GM10248 (cell line): ENCODE data around the gene KIRREL3.

Experiments
- CTCF ChIA-PET: fragments of 300-600 bp; sonication (Branson Sonifier 250); formaldehyde crosslinking; extraction: SDS; loops from one replicate; lab custom pipeline; 2021; ENCODE audit warnings: antibody characterized with exemption; lab: Yijun Ruan, JAX
- POLR2A ChIA-PET: fragments of 350-650 bp; sonication (Branson Sonifier 250); formaldehyde crosslinking; extraction: SDS; loops from one replicate; lab custom pipeline; 2020; ENCODE audit warnings: antibody characterized with exemption; lab: Yijun Ruan, JAX
- DNase-seq: peaks from one replicate; pipeline ENCODE4 v3.0.0; 2012; ENCODE audit errors: extremely low spot score
- TF ChIP-seq, protein P1 (sequence below): IDR thresholded peaks from 2 replicates; pipeline ENCODE4 v1.5.1; 2012; ENCODE audit warnings: mild to moderate bottlenecking, low read depth; ENCODE audit errors: extremely low read depth, missing control alignments, control extremely low read depth

The KIRREL3 gene

DNA sequence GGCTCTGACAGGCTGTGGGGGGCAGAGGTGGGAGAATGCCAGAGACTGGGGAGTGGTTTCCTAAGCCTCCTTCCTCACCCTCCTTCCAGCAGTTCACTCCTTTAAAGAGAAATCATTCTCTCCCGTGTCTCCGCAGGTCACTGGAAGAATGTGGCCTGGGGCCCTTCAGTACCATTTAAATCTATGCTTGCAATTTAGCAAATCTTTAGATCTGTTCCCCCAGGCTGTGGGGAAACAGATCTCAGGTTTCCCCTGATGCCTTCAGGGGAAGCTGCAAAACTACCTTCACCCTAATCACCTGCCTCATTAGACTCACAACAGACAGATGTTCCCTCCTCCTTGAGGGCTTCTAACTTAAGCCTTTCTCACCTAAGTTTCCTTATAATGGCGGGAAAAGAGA, 55.3 kb downstream of the KIRREL3 start:
- ChIA-PET CTCF (interaction anchor here (0.8 kb wide), 1 partner anchor 12 kb away, joined by 3 read pairs; no protein-coding TSS in a partner anchor), POLR2A (no interaction called here)
- TF ChIP-seq, protein P1, sequence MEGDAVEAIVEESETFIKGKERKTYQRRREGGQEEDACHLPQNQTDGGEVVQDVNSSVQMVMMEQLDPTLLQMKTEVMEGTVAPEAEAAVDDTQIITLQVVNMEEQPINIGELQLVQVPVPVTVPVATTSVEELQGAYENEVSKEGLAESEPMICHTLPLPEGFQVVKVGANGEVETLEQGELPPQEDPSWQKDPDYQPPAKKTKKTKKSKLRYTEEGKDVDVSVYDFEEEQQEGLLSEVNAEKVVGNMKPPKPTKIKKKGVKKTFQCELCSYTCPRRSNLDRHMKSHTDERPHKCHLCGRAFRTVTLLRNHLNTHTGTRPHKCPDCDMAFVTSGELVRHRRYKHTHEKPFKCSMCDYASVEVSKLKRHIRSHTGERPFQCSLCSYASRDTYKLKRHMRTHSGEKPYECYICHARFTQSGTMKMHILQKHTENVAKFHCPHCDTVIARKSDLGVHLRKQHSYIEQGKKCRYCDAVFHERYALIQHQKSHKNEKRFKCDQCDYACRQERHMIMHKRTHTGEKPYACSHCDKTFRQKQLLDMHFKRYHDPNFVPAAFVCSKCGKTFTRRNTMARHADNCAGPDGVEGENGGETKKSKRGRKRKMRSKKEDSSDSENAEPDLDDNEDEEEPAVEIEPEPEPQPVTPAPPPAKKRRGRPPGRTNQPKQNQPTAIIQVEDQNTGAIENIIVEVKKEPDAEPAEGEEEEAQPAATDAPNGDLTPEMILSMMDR = no peak

DNA sequence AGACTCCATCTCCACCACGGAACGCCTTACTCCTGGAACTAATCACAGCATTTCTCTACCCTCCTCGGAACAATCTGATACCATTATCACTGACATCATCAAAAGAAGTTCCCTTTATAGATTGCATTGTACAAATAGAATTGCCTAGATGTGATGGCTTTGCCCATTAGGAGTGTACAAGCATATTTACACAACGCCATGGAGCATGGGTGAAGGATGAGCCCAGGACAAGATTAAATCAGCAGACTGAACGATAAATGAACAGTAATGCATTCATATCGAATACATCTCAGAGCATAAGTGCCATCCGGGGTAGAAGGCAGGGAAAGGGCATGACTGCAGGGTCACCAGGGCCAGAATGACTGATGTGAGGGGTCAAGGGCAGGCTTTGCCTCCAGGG, 57.3 kb downstream of the KIRREL3 start:
- DNase-seq = no peak
- ChIA-PET POLR2A (no interaction called here), CTCF (no interaction called here)
- TF ChIP-seq, protein P1 = no peak

More for the DNA sequence above, 55.3 kb downstream of the KIRREL3 start:
- DNase-seq = no peak

DNA sequence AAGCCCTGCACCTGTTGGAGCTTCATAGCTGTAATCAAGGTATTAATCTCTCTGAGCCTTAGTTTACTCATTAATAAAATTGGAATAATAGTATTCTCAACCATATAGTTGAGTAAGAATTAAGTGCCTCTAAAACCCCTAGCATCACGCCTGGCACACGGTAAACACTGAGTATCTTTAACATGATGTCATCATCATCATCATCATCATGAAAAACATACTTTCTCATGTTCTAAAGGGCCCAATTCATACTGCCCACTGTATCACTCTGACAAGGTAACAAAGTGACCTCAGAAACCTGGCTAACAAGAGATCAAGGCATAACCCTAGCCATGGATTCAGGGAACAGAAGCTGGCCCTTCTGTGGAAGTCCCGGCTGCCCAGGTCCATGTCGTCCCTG, 58.4 kb downstream of the KIRREL3 start:
- TF ChIP-seq, protein P1 = no peak
- ChIA-PET CTCF (interaction anchor here (1.3 kb wide), 1 partner anchor 13 kb away, joined by 3 read pairs; no protein-coding TSS in a partner anchor), POLR2A (no interaction called here)
- no peak for DNase-seq

DNA sequence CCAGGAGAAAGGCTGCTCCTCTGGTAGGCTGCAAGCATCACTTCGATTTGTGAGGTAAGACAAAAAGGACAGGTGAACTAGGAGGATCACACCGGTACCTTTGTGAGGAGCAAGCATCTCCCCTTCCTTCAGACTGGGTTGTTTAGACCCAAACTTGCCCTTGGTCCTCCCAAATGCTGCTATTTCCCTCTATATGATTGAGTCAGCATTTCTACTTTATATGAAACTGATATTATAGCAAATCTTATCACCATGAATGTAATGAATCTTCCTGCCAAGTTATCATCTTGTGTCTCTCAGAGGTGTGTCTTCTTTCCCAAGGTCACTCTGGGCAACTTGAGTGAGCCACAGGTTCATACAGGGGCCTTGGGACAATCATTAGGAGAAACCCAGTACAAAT, 61.0 kb downstream of the KIRREL3 start:
- no peak for DNase-seq
- POLR2A ChIA-PET = no interaction called here
- CTCF ChIA-PET = no interaction called here
- TF ChIP-seq, protein P1 = no peak

DNA sequence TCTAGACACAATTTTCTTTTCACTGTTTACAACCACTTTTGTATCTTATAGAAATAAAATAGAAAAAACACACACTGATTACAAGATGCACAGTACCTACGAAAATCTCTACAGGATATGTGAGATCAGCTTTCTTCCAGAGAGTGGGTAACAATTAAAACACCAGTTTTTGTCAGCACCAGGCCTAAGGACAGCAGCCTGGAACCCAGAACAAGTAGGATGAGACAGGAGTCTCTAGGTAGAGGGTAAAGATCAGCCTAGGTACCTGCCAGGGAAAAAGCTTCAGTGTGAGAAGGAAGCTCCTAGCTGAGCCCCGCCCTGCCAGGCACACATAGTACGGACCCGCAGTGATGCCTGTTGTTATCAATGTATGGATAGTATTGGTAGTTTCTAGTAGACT, 61.9 kb downstream of the KIRREL3 start:
- TF ChIP-seq, protein P1 = no peak
- no peak for DNase-seq
- ChIA-PET CTCF (no interaction called here), POLR2A (no interaction called here)

DNA sequence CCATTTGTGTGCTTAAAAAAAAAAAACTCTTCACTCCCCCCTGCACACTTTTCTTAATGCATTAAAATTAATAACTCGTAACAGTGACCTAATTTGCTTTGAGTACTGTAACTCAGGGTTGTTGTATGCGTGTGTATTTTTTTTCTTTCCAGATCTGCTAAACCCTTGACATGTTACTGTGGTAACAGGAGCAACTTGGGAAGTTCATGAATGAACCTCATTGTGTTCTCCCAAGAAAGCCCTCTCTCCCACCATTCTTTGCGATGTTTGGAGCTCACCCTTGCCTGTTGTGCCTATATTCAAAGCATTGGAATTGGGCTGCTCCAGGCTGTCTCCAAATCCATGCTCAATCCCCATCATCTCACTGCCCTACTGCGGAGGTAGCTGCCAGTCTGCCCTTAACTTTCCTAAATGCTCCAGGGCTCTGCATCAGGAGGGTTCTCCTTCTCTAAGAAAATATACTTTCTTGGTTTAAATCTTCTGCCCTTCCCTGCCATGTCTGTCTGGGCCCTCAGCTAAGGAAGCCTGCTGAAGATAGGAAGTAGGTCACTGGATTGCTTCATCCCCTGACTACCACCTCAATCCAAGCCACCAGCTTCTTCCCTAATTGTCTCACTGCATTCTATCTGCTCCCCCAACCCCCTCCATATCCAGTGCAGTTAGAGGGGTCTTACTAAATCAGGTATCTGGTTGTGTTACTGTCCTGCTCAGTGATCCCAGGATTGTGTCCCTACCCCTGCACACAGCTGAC, 70.3 kb downstream of the KIRREL3 start:
- CTCF ChIA-PET = no interaction called here
- TF ChIP-seq, protein P1 = no peak
- no peak for DNase-seq
- POLR2A ChIA-PET = no interaction called here
